SK-MEL-5 (cell line): Measurements from ENCODE around the gene ZNF69. TPM values are rescaled to one million over a fixed set of nuclear protein-coding genes. Genes with fewer than 3 reads are reported as not detected.
A peak's percentile ranks its signal among the peaks of the same experiment; 100 is the strongest.
"Not testable (repeated sequence)": the region's sequence is repeated elsewhere in the genome, so short reads cannot be mapped to it uniquely, and the experiment has no call there.

Source experiments
- DNase-seq: peaks from one replicate; pipeline ENCODE4 v3.0.0-alpha.2; 2016; ENCODE audit warnings: low read depth, low spot score
- in situ Hi-C: cut with HindIII; loops from 2 replicates; pipeline ENCODE4 v1.10.0; 2016; ENCODE audit warnings: low sequenced_read_pairs, high pct_unique_total_duplicates, low pct_unique_long_range_greater_than_20kb
- total RNA-seq: library from RNA; depleted of rRNA; stranded (reverse); fragments of >200 nt; shearing (Covaris generic); gene quantifications from 2 replicates; pipeline ENCODE4 v1.2.3, GENCODE V29; 2014

ZNF69 gene
- total RNA-seq, 1 experiment from 2014 or later, result 1.5 TPM

DNA sequence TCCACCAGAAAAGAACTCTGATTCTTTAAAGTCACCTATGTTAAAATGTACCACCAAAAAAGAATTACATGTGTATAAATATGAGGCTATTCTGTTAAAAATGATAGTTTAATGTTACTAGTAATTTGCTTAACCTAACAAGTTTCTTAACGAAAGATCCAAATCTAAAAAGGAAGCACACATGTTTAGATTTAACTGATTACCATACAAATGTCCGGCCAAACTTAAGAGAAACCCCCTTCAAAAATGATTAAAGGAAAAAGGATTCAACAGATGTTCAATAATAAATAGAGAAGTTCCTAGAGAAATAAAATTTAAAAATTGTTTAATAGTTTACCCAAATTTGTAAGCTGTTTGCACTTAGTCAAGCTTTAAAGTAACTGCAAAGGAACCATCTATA is 5.0 kb upstream of the ZNF69 start:
- no peak for DNase-seq
- in situ Hi-C loops, result no loop called here

DNA sequence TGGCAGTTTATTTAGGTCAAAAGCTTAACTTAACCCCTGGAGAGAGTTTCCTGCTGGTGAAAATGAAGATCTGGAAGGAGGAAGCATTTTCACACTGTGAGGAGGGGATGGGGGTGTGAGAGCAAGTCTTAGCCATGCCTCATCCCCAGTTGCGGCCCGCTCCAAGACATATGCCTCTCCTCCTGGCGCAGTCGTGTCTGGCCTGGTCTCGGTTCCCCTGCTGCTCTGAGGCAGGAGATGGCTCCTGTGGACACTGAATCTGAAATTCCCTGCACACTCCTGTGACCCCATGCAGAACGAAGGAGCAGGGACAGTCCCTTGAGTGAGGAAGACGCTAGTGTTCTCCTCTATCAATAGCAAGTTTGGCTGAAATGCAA is 360 bp upstream of the ZNF69 start:
- DNase-seq, result no peak
- in situ Hi-C loops, result no loop called here

DNA sequence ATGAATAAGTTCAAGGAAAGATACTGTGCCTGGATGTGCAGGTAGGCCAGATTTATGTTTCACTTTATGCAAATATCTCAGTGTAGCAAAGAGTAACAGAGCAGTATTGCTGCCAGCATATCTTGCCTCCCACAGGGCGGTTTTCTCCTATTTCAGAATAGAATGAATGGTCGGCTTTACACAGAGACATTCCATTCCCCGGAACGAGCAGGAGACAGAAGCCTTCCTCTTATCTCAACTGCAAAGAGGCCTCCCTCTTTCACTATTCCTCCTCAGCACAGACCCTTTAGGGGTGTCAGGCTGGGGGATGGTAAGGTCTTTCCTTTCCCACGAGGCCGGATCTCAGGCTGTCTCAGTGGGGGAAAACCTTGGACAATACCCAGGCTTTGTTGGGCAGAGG is 2.3 kb downstream of the ZNF69 start:
- DNase-seq, in situ Hi-C loops: not testable (repeated sequence)

DNA sequence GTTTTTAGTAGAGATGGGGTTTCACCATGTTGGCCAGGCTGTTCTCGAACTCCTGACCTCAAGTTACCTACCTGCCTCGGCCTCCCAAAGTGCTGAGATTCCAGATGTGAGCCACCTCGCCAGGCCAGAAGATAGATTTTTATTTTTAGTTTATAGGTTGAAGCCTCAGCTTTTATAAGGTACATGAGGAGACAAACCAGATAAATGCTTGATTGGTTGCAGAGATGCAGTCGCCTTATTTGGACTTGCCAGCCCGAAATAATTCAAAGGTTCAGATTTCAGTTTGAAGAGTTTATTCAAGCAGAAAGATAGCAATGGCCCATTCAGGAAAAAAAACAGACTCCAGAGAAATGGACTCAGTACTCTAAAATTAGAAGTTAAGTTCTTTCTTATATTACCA is 3.1 kb downstream of the ZNF69 start:
- no peak for DNase-seq
- in situ Hi-C loops, result no loop called here

DNA sequence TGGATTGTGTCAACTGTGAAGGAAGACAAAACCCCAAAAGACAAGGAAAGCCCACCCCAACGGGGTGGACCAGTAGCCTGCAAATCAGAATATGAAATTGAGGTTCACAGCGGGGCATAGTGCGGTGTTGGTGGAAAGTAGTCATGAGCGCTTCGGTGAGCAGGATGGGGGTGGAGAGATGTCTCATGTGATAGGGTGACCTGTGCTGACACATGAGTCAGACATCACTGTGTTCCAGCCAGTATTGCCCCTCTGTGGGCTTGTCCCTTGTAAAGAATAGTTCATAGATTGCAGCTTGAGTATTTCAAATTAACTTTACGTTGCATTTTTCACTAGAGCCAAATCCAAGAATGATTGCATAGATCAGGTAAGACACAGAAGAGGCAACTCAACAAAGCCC is 7.3 kb downstream of the ZNF69 start:
- in situ Hi-C loops, result no loop called here
- no peak for DNase-seq

DNA sequence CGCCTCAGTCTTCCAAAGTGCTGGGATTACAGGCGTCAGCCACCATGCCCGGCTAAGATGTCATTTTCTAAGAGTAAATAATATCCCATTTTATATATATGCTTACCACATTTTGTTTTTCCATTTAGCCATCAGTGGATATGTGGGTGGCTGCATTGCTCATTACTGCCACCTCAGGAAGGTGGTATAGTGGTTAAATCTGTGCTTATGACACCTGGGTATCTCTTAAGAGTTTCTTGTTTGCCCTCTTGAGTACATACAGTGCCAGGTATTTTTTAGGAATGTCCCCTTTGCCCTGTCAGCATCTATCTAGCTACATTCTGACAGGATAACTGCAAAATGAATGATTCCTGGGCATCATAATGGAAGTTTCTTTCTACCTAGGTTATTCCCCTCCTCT is 14.6 kb downstream of the ZNF69 start:
- in situ Hi-C loops, result no loop called here

DNA sequence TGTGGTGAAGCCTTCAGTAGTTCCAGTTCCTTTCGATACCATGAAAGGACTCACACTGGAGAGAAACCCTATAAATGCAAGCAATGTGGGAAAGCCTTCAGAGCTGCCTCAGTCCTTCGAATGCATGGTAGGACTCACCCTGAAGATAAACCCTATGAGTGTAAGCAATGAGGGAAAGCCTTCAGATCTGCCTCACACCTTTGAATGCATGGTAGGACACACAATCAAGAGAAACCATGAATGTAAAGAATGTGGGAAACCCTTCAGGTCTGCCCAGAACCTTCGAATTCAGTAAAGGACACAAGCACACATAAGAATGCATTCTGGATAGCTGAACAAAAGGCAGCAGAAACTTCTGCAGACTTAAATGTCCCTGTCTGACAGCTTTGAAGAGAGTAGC is 18.3 kb downstream of the ZNF69 start:
- in situ Hi-C loops, result no loop called here
- DNase-seq, result no peak

More for the DNA sequence above, 14.6 kb downstream of the ZNF69 start:
- no peak for DNase-seq

DNA sequence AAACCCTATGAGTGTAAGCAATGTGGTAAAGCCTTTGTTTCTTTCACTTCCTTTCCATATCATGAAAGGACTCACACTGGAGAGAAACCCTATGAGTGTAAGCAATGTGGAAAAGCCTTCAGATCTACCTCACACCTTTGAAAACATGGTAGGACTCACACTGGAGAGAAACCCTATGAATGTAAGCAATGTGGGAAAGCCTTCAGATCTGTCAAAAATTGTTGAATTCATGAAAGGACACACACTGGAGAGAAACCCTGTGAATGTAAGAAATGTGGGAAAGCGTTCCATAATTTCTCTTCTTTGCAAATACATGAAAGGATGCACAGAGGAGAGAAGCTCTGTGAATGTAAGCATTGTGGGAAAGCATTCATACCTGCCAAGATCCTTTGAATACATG is 24.4 kb downstream of the ZNF69 start:
- DNase-seq, in situ Hi-C loops: not testable (repeated sequence)

DNA sequence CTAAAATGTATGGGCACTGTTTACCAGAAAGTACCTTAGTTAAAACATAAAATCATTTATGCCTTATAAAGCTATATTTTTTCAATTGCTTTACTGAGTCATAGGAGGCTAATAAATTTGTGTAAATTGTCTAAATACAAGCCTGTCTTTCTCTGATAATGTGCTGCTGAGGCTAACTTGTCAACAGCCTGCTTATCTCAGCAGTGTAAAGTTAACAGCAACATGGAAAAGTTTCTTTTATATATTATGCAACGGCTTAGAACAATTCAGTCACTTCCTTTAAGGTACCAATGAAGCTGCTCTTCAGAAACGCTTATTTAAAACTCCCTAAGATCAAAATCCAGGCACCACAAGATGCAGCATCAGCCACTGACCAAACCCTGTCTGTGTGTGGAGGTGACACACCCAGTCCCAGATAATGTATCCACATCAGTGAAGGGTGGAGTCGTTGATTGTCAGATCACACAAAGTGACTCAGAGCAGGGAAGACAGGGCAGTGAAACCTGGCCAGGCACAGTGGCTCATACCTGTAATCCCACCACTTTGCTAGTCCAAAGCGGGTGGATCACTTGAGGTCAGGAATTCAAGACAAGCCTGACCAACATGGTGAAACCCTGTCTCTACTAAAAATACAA is 27.0 kb downstream of the ZNF69 start:
- DNase-seq, in situ Hi-C loops: not testable (repeated sequence)

DNA sequence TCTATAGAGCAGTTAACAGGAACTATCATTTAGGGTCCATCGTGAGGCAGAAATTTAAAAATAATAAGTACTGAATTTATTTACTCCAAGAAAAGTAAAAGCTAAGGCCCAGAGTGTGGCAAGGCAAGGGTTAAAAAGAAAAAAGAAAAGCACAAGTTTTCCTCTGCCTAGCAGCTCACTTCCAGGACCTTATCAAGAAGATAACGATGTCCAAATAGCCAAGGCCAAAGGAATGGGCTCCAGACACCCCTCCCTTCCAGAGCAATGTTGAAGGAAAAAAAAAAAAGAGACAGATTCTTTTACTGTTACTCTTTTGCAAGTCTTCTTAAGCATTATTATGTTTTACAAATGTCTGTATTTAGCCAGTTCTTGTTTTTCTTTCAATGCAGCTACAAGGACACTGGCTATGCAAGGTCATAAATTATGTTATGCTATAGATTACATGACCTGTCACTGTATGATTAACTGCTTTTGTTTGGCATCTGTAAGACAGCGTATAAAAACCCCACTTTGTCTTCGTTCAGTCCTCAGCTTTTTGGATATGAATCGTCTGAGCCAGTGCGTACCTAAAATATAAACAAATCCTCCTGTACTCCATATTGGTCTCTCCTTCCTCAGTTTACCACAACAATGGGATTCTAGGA is 34.4 kb downstream of the ZNF69 start:
- in situ Hi-C loops, result no loop called here

DNA sequence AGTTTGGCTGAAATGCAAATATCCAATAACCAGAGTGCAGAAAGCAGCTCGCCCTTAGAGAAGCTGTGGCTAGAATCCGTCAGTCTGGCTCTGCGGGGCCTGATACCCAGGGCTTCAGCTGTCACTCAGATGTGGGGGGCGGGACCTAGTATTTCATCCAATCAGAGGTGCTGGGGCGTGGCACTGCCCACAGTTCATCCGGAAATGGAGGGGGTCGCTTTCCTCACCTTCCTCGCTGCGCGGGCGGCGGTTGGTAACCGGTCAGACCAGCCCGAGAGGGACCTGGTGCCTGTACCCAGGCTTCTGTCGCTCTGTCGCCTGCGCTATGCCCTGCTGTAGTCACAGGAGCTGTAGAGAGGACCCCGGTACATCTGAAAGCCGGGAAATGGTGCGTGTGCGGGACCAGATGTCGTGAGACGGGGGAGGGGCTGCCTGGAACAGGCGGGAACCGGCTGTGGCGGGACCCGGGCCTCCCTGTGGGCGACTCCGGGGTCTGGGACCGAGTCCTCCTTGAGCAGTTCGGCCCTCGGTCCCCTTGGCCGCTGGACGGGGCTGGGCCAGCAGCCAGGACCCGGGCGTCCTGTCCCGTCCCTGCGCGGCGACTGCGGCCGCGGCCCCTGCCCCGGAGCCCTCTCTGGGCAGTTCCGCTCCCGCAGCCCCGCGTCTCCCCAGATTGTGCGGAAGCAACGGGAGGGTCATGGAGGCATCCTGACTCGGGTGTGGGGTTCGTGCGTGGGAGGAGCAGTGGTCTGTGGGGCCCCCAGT is 37.5 kb downstream of the ZNF69 start, which contains the start of gene ZNF700:
Gene ZNF700 (plus strand): TSS at position 222 of the 765 bp plus-strand sequence. CDS start 104 bp downstream, at position 326.
- peak; percentile 89 for DNase-seq
- in situ Hi-C loops, result no loop called here

More for the DNA sequence above, 34.4 kb downstream of the ZNF69 start:
- no peak for DNase-seq

DNA sequence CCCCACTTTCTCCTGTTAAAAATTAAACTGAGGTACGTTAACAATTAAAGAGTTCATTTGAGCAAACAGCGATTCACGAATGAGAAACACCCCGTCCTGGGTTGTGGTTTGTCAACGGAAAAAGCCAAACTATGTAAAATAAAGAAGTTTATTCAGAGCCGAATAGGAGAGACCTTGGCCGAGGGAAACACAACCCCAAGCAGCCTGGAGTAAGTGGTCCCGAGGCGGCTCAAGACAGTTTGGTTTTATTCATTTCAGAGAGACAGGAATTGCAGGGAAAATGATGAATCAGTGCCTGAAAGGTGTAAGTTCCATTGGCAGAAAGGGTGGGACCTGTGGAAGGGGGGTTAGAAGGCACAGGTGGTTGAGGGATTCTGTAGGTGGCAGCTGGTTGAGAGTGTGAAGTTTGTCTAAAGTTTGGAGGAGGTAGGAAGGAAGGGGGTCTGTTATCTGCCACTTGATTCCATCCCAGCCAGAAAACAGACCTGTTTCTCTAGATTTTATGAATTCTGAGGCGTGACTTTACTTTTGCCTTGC is 38.1 kb downstream of the ZNF69 start:
- DNase-seq, in situ Hi-C loops: not testable (repeated sequence)

DNA sequence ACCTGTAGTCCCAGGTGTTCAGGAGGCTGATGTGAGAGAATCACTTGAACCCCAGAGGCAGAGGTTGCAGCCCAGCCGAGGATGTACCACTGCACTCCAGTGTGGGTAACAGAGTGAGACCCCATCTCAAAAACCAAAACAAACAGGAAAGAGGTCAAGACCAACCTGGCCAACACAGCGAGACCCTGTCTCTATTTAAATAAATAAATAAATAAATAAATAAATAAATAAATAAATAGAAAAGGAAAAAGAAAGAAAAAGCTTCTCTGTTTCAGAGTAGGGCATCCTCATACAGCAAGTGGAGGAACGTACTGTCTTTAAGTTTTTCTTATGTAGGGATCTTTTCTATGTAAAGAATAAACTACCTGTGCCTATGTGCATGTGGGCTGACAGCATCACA is 39.6 kb downstream of the ZNF69 start:
- in situ Hi-C loops, result no loop called here
- no peak for DNase-seq

DNA sequence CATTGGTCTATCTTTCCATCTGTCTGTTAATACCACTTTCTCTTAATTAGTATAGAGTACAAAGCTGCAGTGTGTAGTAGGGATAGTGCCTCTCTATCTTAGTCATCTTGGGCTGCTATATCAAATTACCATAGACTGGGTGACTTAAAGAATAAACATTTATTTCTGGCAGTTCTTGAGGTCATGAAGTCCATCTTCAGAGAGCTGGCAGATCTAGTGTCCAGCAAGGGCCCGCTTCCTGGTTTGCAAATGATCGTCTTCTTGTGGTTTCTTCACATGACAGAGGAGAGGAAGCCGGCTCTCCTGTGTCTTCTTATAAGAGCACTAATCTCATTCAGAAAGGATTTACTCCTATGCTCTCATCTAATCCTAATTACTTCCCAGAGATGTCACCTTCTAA is 43.5 kb downstream of the ZNF69 start:
- in situ Hi-C loops, result no loop called here
- peak; percentile 29 for DNase-seq

DNA sequence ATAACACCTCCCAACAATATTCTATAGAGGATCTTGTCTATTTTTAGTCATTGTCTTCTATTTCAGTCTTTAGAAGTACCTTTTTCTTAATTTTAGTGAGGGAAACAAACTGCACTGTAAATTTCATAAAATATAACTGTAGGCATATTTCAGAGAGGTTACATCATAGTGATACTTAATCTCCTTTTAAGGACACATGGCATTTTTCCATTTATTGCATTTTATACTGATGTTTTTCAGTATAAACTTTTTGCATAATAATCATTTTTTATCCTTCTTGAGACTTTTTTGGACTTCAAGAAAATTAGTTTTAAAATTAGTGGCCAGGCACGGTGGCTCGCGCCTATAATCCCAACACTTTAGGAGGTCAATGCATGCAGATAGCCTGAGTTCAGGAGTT is 43.9 kb downstream of the ZNF69 start:
- in situ Hi-C loops, result no loop called here
- no peak for DNase-seq

DNA sequence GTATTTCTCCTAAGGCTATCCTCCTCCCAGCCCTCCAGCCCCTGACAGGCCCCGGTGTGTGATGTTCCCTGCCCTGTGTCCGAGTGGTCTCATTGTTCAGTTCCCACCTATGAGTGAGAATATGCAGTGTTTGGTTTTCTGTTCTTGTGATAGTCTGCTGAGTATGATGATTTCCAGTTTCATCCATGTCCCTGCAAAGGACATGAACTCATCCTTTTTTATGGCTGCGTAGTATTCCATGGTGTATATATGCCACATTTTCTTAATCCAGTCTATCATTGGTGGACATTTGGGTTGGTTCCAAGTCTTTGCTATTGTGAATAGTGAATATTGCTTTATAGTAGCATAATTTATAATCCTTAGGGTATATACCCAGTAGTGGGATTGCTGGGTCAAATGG is 48.2 kb downstream of the ZNF69 start:
- DNase-seq, in situ Hi-C loops: not testable (repeated sequence)

DNA sequence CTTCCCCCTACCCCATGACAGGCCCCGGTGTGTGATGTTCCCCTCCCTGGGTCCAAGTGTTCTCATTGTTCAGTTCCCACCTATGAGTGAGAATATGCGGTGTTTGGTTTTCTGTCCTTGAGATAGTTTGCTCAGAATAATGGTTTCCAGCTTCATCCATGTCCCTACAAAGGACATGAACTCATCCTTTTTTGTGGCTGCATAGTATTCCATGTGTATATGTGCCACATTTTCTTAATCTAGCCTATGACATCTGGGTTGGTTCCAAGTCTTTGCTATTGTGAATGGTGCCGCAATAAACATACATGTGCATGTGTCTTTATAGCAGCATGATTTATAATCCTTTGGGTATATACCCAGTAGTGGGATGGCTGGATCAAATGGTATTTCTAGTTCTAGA is 50.8 kb downstream of the ZNF69 start:
- DNase-seq, in situ Hi-C loops: not testable (repeated sequence)

DNA sequence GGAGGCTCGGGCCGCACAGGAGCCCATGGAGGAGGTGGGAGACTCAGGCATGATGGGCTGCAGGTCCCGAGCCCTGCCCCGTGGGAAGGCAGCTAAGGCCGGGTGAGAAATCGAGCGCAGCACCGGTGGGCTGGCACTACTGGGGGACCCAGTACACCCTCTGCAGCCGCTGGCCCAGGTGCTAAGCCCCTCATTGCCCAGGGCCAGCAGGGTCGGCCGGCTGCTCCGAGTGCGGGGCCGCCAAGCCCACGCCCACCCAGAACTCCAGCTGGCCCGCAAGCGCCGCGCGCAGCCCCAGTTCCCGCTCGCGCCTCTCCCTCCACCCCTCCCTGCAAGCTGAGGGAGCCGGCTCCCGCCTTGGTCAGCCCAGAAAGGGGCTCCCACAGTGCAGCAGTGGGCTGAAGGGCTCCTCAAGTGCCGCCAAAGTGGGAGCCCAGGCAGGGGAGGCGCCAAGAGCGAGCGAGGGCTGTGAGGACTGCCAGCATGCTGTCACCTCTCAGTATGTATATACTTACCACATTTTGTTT is 53.8 kb downstream of the ZNF69 start:
- DNase-seq, in situ Hi-C loops: not testable (repeated sequence)
